ENCODE measurements around the gene CRADD. TPM values are rescaled to one million over a fixed set of nuclear protein-coding genes. Genes with fewer than 3 reads are reported as not detected.
"Not testable (repeated sequence)": the region's sequence is repeated elsewhere in the genome, so short reads cannot be mapped to it uniquely, and the experiment has no call there.

The CRADD gene
- total RNA-seq, 2 experiments from 2014 or later, result 7.0 to 11.3 TPM

GRCh38 chr12:93749515-93749914, 72.3 kb downstream of the CRADD start:
- Mint-ChIP-seq H3K36me3 (ENCODE audit: low read depth) (peaks cover 17% of the 10 kb centered on the region), H3K27ac (no peak overlapping the region), H3K4me3 (no peak overlapping the region), H3K27me3 (no peaks in the 10 kb centered on the region), H3K9me3 (peaks cover 17% of the 10 kb centered on the region), H3K4me1 (ENCODE audit: low read depth) (peaks cover 12% of the 10 kb centered on the region)
- DNase-seq, result no peak
- intact Hi-C loops (cut with micrococcal nuclease), result no loop called here
- POLR2A ChIA-PET, result interaction anchor here (1.0 kb wide), 1 partner anchor 12 kb away, joined by 3 read pairs; no protein-coding TSS in a partner anchor
- CTCF ChIA-PET, result interaction anchor here (0.7 to 1.2 kb wide), 2 partner anchors 24 to 353 kb away, joined by 3 read pairs; no protein-coding TSS in a partner anchor
- TF ChIP-seq CTCF (IDR thresholded peaks at IDR 0.05), result no peak
- no peak for ATAC-seq

GRCh38 chr12:93750056-93750455, 72.9 kb downstream of the CRADD start:
- intact Hi-C loops (cut with micrococcal nuclease), result no loop called here
- H3K27ac Mint-ChIP-seq, result no peak overlapping the region
- POLR2A ChIA-PET, result no interaction called here
- CTCF ChIA-PET, result interaction anchor here (0.7 to 1.2 kb wide), 2 partner anchors 24 to 352 kb away, joined by 3 read pairs; no protein-coding TSS in a partner anchor
- peaks cover 21% of the 10 kb centered on the region for H3K9me3 Mint-ChIP-seq
- H3K27me3 Mint-ChIP-seq, result no peaks in the 10 kb centered on the region
- TF ChIP-seq CTCF (IDR thresholded peaks at IDR 0.05), result no peak
- H3K36me3 Mint-ChIP-seq (ENCODE audit: low read depth), result peaks cover 18% of the 10 kb centered on the region
- no peak for ATAC-seq
- no peak for DNase-seq
- no peak overlapping the region for H3K4me3 Mint-ChIP-seq
- peaks cover 12% of the 10 kb centered on the region for H3K4me1 Mint-ChIP-seq (ENCODE audit: low read depth)

- no peak overlapping the region for H3K4me3 Mint-ChIP-seq
- POLR2A ChIA-PET, result no interaction called here
- DNase-seq (no peak), ATAC-seq (no peak)
- no peak for TF ChIP-seq CTCF (IDR thresholded peaks at IDR 0.05)
- H3K27me3 Mint-ChIP-seq, result no peaks in the 10 kb centered on the region
- CTCF ChIA-PET, result interaction anchor here (2.4 kb wide), 1 partner anchor 350 kb away, joined by 6 read pairs; no protein-coding TSS in a partner anchor
- peaks cover 18% of the 10 kb centered on the region for H3K36me3 Mint-ChIP-seq (ENCODE audit: low read depth)
- intact Hi-C loops (cut with micrococcal nuclease), result no loop called here
- H3K27ac Mint-ChIP-seq, result no peak overlapping the region
- peaks cover 3% of the 10 kb centered on the region for H3K4me1 Mint-ChIP-seq (ENCODE audit: low read depth)
- peaks cover 21% of the 10 kb centered on the region for H3K9me3 Mint-ChIP-seq
Measured at GRCh38 chr12:93751864-93752610, 74.9 kb downstream of the CRADD start.

- peaks cover 10% of the 10 kb centered on the region for H3K4me1 Mint-ChIP-seq (ENCODE audit: low read depth)
- H3K9me3 Mint-ChIP-seq, result peaks cover 21% of the 10 kb centered on the region
- ChIA-PET POLR2A (no interaction called here), CTCF (interaction anchor here (2.4 kb wide), 1 partner anchor 348 kb away, joined by 6 read pairs; no protein-coding TSS in a partner anchor)
- no peaks in the 10 kb centered on the region for H3K27me3 Mint-ChIP-seq
- DNase-seq (no peak), ATAC-seq (no peak)
- TF ChIP-seq CTCF (IDR thresholded peaks at IDR 0.05), result no peak
- no peak overlapping the region for H3K4me3 Mint-ChIP-seq
- H3K27ac Mint-ChIP-seq, result no peak overlapping the region
- H3K36me3 Mint-ChIP-seq (ENCODE audit: low read depth), result peaks cover 18% of the 10 kb centered on the region
- intact Hi-C loops (cut with micrococcal nuclease), result no loop called here
Measured at GRCh38 chr12:93753285-93753684, 76.1 kb downstream of the CRADD start.

GRCh38 chr12:93753838-93754429, 76.8 kb downstream of the CRADD start:
- H3K9me3 Mint-ChIP-seq, result peaks cover 21% of the 10 kb centered on the region
- peaks cover 12% of the 10 kb centered on the region for H3K4me1 Mint-ChIP-seq (ENCODE audit: low read depth)
- H3K4me3 Mint-ChIP-seq, result no peak overlapping the region
- DNase-seq (no peak), ATAC-seq (no peak)
- POLR2A ChIA-PET, result no interaction called here
- H3K27me3 Mint-ChIP-seq, result no peaks in the 10 kb centered on the region
- TF ChIP-seq CTCF (IDR thresholded peaks at IDR 0.05), result no peak
- H3K36me3 Mint-ChIP-seq (ENCODE audit: low read depth), result peaks cover 18% of the 10 kb centered on the region
- CTCF ChIA-PET, result no interaction called here
- H3K27ac Mint-ChIP-seq, result no peak overlapping the region
- intact Hi-C loops (cut with micrococcal nuclease), result no loop called here

GRCh38 chr12:93754859-93755258, 77.7 kb downstream of the CRADD start:
- H3K4me3 Mint-ChIP-seq; DNase-seq; POLR2A ChIA-PET; intact Hi-C loops (cut with micrococcal nuclease); H3K27me3 Mint-ChIP-seq; H3K27ac Mint-ChIP-seq; ATAC-seq: not testable (repeated sequence)
- CTCF ChIA-PET, result interaction anchor here (0.6 to 1.0 kb wide), 2 partner anchors 12 to 75 kb away, joined by 3 read pairs; no protein-coding TSS in a partner anchor
- peaks cover 21% of the 10 kb centered on the region for H3K9me3 Mint-ChIP-seq
- peaks cover 18% of the 10 kb centered on the region for H3K36me3 Mint-ChIP-seq (ENCODE audit: low read depth)
- H3K4me1 Mint-ChIP-seq (ENCODE audit: low read depth), result peaks cover 17% of the 10 kb centered on the region
